Osteocyte (in vitro differentiated cells): ENCODE data around the gene ROR2. TPM values are rescaled to one million over a fixed set of nuclear protein-coding genes. Genes with fewer than 3 reads are reported as not detected.

Experiments
- DNase-seq: peaks from one replicate; pipeline ENCODE4 v3.0.0; 2021; ENCODE audit warnings: mixed read lengths; ENCODE audit not compliant: unreplicated experiment; ENCODE audit errors: extremely low spot score
- H3K27ac Mint-ChIP-seq: one replicate; pipeline ENCODE4 v1.8.0; 2021; ENCODE audit warnings: mild to moderate bottlenecking, mixed read lengths; ENCODE audit not compliant: unreplicated experiment
- H3K27me3 Mint-ChIP-seq: one replicate; pipeline ENCODE4 v1.8.0; 2021; ENCODE audit warnings: mixed read lengths; ENCODE audit not compliant: unreplicated experiment
- H3K36me3 Mint-ChIP-seq: one replicate; pipeline ENCODE4 v1.8.0; 2021; ENCODE audit warnings: mixed read lengths; ENCODE audit not compliant: unreplicated experiment
- H3K4me1 Mint-ChIP-seq: one replicate; pipeline ENCODE4 v1.8.0; 2021; ENCODE audit warnings: mixed read lengths; ENCODE audit not compliant: unreplicated experiment
- H3K4me3 Mint-ChIP-seq: one replicate; pipeline ENCODE4 v1.8.0; 2021; ENCODE audit warnings: mild to moderate bottlenecking, moderate library complexity, mixed read lengths; ENCODE audit not compliant: unreplicated experiment
- H3K9me3 Mint-ChIP-seq: one replicate; pipeline ENCODE4 v1.8.0; 2021; ENCODE audit warnings: mixed read lengths; ENCODE audit not compliant: unreplicated experiment
- total RNA-seq: library from RNA; stranded (reverse); gene quantifications from 2 replicates; pipeline ENCODE4 v1.2.1, GENCODE V29; 2021
- TF ChIP-seq, protein P1 (sequence below): fragments of 200-600 bp; sonication (generic); IDR thresholded peaks from 2 replicates; pipeline ENCODE4 v1.5.0; 2021; ENCODE audit warnings: antibody characterized with exemption, mild to moderate bottlenecking, moderate library complexity

The ROR2 gene
- total RNA-seq, 1 donor from 2014 or later, result 48.2 TPM

DNA sequence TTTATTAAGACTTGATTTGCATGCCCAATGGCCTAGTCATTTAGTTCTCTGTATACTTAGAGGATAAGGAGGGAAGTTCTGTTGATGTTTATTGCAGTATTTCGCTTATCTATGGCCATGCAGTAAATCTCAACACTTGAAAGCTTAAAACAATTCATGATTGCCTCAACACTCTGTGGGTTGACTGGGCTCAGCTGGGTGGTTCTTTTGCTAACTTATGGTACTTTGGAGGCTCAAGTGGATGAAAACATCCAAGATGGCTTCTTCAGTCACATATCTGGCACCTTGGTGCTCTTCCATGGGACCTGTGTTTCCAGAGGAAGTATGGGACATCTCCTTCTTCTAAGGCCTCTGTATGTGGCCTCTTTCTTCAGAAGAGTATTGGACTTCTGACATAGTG is 10.3 kb upstream of the ROR2 start:
- H3K27me3 Mint-ChIP-seq, result no peaks in the 10 kb centered on the region
- H3K9me3 Mint-ChIP-seq, result no peaks in the 10 kb centered on the region
- TF ChIP-seq, protein P1, sequence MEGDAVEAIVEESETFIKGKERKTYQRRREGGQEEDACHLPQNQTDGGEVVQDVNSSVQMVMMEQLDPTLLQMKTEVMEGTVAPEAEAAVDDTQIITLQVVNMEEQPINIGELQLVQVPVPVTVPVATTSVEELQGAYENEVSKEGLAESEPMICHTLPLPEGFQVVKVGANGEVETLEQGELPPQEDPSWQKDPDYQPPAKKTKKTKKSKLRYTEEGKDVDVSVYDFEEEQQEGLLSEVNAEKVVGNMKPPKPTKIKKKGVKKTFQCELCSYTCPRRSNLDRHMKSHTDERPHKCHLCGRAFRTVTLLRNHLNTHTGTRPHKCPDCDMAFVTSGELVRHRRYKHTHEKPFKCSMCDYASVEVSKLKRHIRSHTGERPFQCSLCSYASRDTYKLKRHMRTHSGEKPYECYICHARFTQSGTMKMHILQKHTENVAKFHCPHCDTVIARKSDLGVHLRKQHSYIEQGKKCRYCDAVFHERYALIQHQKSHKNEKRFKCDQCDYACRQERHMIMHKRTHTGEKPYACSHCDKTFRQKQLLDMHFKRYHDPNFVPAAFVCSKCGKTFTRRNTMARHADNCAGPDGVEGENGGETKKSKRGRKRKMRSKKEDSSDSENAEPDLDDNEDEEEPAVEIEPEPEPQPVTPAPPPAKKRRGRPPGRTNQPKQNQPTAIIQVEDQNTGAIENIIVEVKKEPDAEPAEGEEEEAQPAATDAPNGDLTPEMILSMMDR, result no peak

DNA sequence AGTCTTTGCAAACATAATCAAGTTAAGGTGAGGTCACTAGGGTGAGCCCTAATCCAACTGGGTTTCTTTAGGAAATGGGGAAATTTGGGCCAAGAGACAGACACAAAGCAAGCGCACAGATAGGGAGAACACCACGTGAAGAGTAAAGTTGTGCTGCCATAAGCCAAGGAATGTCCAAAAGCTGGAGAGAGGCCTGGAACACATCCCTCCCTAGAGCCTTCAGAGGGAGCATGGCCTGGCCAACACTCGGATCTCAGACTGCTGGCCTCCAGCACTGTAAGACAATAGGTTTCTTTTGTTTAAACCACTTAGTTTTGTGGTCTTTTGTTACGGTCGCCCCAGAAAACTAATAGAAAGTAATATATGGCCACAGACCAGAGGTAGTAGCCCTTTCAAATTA is 8.1 kb upstream of the ROR2 start:
- TF ChIP-seq, protein P1, result no peak
- no peaks in the 10 kb centered on the region for H3K27me3 Mint-ChIP-seq
- no peaks in the 10 kb centered on the region for H3K9me3 Mint-ChIP-seq
- H3K4me1 Mint-ChIP-seq, result peaks cover 24% of the 10 kb centered on the region
- H3K4me3 Mint-ChIP-seq, result no peak overlapping the region
- no peak overlapping the region for H3K27ac Mint-ChIP-seq
- H3K36me3 Mint-ChIP-seq, result no peaks in the 10 kb centered on the region
- DNase-seq, result no peak

More for the DNA sequence above, 10.3 kb upstream of the ROR2 start:
- H3K4me3 Mint-ChIP-seq, result no peak overlapping the region
- no peak overlapping the region for H3K27ac Mint-ChIP-seq
- H3K36me3 Mint-ChIP-seq, result no peaks in the 10 kb centered on the region
- DNase-seq, result no peak
- peaks cover 7% of the 10 kb centered on the region for H3K4me1 Mint-ChIP-seq

DNA sequence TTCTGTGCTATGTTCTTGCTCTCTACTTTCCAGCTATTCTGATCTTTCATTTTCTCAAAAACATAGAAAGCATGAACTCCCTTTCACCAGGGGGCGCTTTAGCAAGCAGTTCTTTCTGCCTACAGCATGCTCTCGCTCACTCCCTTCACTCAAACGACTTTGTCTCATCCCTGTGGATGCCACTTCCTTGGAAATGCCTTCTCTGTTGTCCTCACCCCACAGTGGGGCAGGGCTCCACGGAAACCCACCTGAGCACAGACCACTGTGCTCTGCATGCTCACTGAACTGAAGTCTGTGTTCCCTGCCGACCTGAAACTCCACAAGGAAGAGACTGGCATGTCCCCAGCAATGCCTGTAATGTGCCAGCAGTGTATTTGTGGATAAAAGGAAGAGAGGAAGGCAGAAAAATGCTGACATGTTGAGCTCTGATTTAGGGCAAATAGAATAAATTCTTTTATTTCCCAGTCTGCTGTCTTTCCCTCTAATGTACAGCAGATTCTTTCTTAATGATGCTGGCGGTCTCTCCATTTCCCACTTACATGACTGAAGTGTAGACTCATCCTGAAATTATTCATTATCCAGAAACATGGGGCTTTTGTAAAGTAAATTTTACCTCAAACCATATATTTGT is 4.9 kb upstream of the ROR2 start:
- Mint-ChIP-seq H3K9me3 (no peaks in the 10 kb centered on the region), H3K4me1 (peaks cover 35% of the 10 kb centered on the region), H3K27me3 (no peaks in the 10 kb centered on the region), H3K4me3 (peak overlapping the region; percentile 72), H3K36me3 (no peaks in the 10 kb centered on the region), H3K27ac (peak overlapping the region; percentile 92)
- DNase-seq, result peak; percentile 86
- TF ChIP-seq, protein P1, result peak; percentile 92

DNA sequence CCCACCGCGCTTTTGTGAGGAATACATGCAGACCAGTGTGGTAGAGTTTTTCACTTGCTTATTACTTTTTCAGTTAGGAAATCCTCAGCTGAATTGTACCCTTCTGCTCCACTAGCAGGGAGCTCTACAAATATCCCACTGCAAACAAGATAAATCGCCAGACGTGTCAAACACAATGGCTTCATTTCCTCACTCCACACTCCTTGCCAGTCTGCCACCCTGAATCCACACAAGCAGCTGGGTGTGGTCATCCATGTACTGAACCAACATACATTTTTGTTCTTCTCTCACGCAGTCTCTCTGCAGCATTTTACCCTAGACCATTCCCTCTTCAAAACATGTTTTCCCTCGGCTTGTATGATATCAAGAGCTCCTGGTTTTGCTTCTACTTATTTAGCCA is 3.7 kb upstream of the ROR2 start:
- H3K4me3 Mint-ChIP-seq, result no peak overlapping the region
- no peaks in the 10 kb centered on the region for H3K9me3 Mint-ChIP-seq
- no peaks in the 10 kb centered on the region for H3K36me3 Mint-ChIP-seq
- peak overlapping the region; percentile 92 for H3K27ac Mint-ChIP-seq
- TF ChIP-seq, protein P1, result no peak
- DNase-seq, result peak; percentile 8
- H3K4me1 Mint-ChIP-seq, result peaks cover 35% of the 10 kb centered on the region
- H3K27me3 Mint-ChIP-seq, result no peaks in the 10 kb centered on the region

DNA sequence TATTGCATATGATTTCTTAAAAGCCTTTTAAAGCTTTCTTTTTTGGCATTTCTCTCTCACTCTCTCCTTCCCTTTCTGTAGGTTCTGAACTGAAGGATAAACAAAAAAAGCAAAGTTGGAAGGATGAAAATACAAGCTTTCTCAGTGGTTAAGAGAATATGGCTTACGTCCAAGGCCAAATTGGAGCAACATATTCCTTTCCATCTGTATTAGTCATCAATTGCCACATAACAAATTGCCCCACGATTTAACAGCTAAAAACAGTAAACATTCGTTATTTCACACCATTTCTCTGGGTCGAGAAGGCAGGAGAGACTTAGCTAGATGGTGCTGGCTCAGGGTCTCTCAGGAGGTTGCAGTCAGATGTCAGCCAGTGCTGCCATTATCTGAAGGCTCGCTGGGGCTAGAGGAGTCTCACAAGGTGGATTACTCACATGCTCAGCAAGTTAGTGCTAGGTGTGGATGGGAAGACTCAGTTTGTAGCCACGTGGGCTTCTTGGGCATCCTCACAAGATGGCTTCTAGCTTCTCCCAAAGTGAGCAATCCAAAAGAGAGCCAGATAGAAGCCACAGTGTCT is 2.0 kb upstream of the ROR2 start:
- H3K4me3 Mint-ChIP-seq, result no peak overlapping the region
- peak; percentile 8 for DNase-seq

More for the DNA sequence above, 2.0 kb upstream of the ROR2 start:
- Mint-ChIP-seq H3K4me1 (peaks cover 46% of the 10 kb centered on the region), H3K36me3 (no peaks in the 10 kb centered on the region), H3K27me3 (no peaks in the 10 kb centered on the region), H3K27ac (no peak overlapping the region), H3K9me3 (no peaks in the 10 kb centered on the region)
- TF ChIP-seq, protein P1, result no peak
